Measurements from ENCODE around the gene ZNF724.

The ZNF724 gene

GRCh38 chr19:23190341-23190740 lies 59.9 kb downstream of the ZNF724 start:
- Histone ChIP-seq H3K4me1 (no peaks in the 10 kb centered on the region), H3K4me2 (ENCODE audit: low read length) (no peak overlapping the region), H3K4me3 (ENCODE audit: low read depth, low read length) (no peak overlapping the region), H3K9ac (no peak overlapping the region), H2AFZ (no peak overlapping the region), H3K27me3 (ENCODE audit: control insufficient read depth, insufficient read depth, low read length) (no peaks in the 10 kb centered on the region), H3K9me3 (ENCODE audit: control insufficient read depth, low read length) (no peaks in the 10 kb centered on the region), H3K79me2 (no peaks in the 10 kb centered on the region), H3K27ac (no peak overlapping the region), H3K36me3 (ENCODE audit: control insufficient read depth, insufficient read depth, low read length) (no peaks in the 10 kb centered on the region)
- TF ChIP-seq, protein P1, sequence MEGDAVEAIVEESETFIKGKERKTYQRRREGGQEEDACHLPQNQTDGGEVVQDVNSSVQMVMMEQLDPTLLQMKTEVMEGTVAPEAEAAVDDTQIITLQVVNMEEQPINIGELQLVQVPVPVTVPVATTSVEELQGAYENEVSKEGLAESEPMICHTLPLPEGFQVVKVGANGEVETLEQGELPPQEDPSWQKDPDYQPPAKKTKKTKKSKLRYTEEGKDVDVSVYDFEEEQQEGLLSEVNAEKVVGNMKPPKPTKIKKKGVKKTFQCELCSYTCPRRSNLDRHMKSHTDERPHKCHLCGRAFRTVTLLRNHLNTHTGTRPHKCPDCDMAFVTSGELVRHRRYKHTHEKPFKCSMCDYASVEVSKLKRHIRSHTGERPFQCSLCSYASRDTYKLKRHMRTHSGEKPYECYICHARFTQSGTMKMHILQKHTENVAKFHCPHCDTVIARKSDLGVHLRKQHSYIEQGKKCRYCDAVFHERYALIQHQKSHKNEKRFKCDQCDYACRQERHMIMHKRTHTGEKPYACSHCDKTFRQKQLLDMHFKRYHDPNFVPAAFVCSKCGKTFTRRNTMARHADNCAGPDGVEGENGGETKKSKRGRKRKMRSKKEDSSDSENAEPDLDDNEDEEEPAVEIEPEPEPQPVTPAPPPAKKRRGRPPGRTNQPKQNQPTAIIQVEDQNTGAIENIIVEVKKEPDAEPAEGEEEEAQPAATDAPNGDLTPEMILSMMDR (IDR thresholded peaks at IDR 0.05) = no peak

DNA sequence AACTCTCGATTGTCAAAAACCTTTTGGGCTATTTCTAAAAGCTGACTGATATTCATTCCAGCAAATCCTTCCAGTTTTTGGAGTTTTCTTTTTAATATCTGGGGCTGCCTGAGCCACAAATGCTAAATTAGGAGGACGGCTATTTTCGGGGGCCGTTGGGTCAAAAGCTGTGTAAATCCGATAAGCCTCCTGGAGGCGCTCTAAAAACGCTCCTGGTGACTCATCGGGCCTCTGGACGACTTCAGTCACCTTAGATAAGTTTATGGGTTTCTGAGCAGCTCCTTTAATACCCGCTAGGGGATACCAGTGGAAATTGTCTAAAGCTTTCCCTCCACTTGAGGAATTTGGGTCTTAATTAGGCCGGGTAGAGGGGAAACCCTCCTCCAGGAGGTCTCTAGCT lies 66.9 kb downstream of the ZNF724 start:
- Histone ChIP-seq H3K4me2 (ENCODE audit: low read length) (no peak overlapping the region), H3K27ac (no peak overlapping the region), H3K27me3 (ENCODE audit: control insufficient read depth, insufficient read depth, low read length) (no peaks in the 10 kb centered on the region), H3K4me1 (no peaks in the 10 kb centered on the region), H3K9ac (no peak overlapping the region), H3K36me3 (ENCODE audit: control insufficient read depth, insufficient read depth, low read length) (no peaks in the 10 kb centered on the region), H2AFZ (no peak overlapping the region), H3K4me3 (ENCODE audit: low read depth, low read length) (no peak overlapping the region), H3K9me3 (ENCODE audit: control insufficient read depth, low read length) (no peaks in the 10 kb centered on the region), H3K79me2 (no peaks in the 10 kb centered on the region)
- TF ChIP-seq, protein P1 (IDR thresholded peaks at IDR 0.05) = no peak

Measured in parathyroid adenoma (tissue), 2 donors.